Lung (tissue), 12 donors: ENCODE measurements around the gene CYP19A1. TPM values are rescaled to one million over a fixed set of nuclear protein-coding genes. Genes with fewer than 3 reads are reported as not detected.

Experiments
- ATAC-seq: fragments of 200-7000 bp; cut with Tn5 transposase; one replicate; pipeline ENCODE4 v1.9.1; 2020; ENCODE audit warnings: moderate number of reproducible peaks; ENCODE audit not compliant: insufficient read depth, low FRiP score
- DNase-seq, 3 donors: peaks; one replicate each; pipeline ENCODE4 v3.0.0-alpha.2; 2013 to 2017
- H3K27ac ChIP-seq, 2 donors: one replicate each; pipeline ENCODE4 v1.5.1; 2013; ENCODE audit warnings: mild to moderate bottlenecking in 2 of 2, moderate library complexity in 2 of 2, control low read depth in 1 of 2, inconsistent platforms in 1 of 2, low read depth in 1 of 2, low read length in 1 of 2
- H3K27me3 ChIP-seq, 3 donors: one replicate each; pipeline ENCODE4 v1.5.1; 2013; ENCODE audit warnings: low read length in 2 of 3; ENCODE audit not compliant: control insufficient read depth in 3 of 3, insufficient read depth in 3 of 3
- H3K36me3 ChIP-seq, 4 donors: one replicate each; pipeline ENCODE4 v1.5.1; 2013; ENCODE audit warnings: low read length in 4 of 4, mild to moderate bottlenecking in 1 of 4, moderate library complexity in 1 of 4; ENCODE audit not compliant: control insufficient read depth in 4 of 4, insufficient read depth in 4 of 4
- H3K4me1 ChIP-seq, 5 donors: one replicate each; pipeline ENCODE4 v1.5.1; 2013; ENCODE audit warnings: low read length in 5 of 5, mild to moderate bottlenecking in 2 of 5, moderate library complexity in 1 of 5; ENCODE audit not compliant: control insufficient read depth in 5 of 5, insufficient read depth in 5 of 5
- H3K4me3 ChIP-seq: one replicate; pipeline ENCODE4 v1.5.1; 2013; ENCODE audit warnings: mild to moderate bottlenecking, control low read depth, moderate library complexity
- H3K9ac ChIP-seq, 2 donors: one replicate each; pipeline ENCODE4 v1.5.1; 2013; ENCODE audit warnings: low read length in 2 of 2, control low read depth in 1 of 2; ENCODE audit not compliant: insufficient read depth in 1 of 2
- H3K9me3 ChIP-seq, 4 donors: one replicate each; pipeline ENCODE4 v1.5.1; 2013; ENCODE audit warnings: low read length in 3 of 4, mild to moderate bottlenecking in 1 of 4, moderate library complexity in 1 of 4; ENCODE audit not compliant: control insufficient read depth in 4 of 4, insufficient read depth in 3 of 4
- WGBS, 2 donors: extraction: QIAGEN DNeasy Blood & Tissue Kit; methylation state at CpG; one replicate each; pipeline ENCODE4 v1.1.7; 2013; 5-methylcytosine and 5-hydroxymethylcytosine counted together
- polyA plus RNA-seq, 2 donors: library from polyadenylated mRNA; stranded (reverse); fragments of 200-250 nt; gene quantifications; one replicate each; pipeline ENCODE4 v1.2.1, GENCODE V29; 2013
- total RNA-seq, 2 donors: library from RNA; depleted of rRNA in 1 of 2; stranded (reverse); fragments of >200 nt in 1 of 2; gene quantifications; one replicate each; pipeline ENCODE4 v1.2.1, GENCODE V29; 2014 to 2021
- TF ChIP-seq, protein P1 (sequence below): IDR thresholded peaks from 2 replicates; pipeline ENCODE4 v1.5.1; 2012; ENCODE audit warnings: mild to moderate bottlenecking; ENCODE audit errors: control extremely low read depth, extremely low read depth
- donor health status: control.
- donor health status: control.
- donor health status: Bipolar disorder and iron deficiency.
- donor health status: healthy.
- donor health status: DM: yes; HTN: yes; CAD: no.

Gene CYP19A1
- total and polyA plus RNA-seq, 4 donors: 0.37 to 9.6 (median 2.4) TPM

- TF ChIP-seq, protein P1, sequence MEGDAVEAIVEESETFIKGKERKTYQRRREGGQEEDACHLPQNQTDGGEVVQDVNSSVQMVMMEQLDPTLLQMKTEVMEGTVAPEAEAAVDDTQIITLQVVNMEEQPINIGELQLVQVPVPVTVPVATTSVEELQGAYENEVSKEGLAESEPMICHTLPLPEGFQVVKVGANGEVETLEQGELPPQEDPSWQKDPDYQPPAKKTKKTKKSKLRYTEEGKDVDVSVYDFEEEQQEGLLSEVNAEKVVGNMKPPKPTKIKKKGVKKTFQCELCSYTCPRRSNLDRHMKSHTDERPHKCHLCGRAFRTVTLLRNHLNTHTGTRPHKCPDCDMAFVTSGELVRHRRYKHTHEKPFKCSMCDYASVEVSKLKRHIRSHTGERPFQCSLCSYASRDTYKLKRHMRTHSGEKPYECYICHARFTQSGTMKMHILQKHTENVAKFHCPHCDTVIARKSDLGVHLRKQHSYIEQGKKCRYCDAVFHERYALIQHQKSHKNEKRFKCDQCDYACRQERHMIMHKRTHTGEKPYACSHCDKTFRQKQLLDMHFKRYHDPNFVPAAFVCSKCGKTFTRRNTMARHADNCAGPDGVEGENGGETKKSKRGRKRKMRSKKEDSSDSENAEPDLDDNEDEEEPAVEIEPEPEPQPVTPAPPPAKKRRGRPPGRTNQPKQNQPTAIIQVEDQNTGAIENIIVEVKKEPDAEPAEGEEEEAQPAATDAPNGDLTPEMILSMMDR: no peak
- DNase-seq (no peak), ATAC-seq (peak; percentile 66)
- no peak overlapping the region for H3K4me3 ChIP-seq
- H3K9me3 ChIP-seq: peaks cover 0 to 2% (median 0%) of the 10 kb centered on the region in 4 donors
- H3K36me3 ChIP-seq: no peaks in the 10 kb centered on the region
- H3K27me3 ChIP-seq: no peaks in the 10 kb centered on the region
- WGBS, 2 donors: 28 to 61% methylated on average over 3 of the region's 3 CpGs
- no peak overlapping the region for H3K9ac ChIP-seq
- no peaks in the 10 kb centered on the region for H3K4me1 ChIP-seq
- H3K27ac ChIP-seq: no peak overlapping the region
Observed at GRCh38 chr15:51223771-51224229, 114.6 kb downstream of the CYP19A1 start.

- no peak overlapping the region for H3K9ac ChIP-seq
- H3K4me1 ChIP-seq: no peaks in the 10 kb centered on the region
- H3K27me3 ChIP-seq: no peaks in the 10 kb centered on the region
- ATAC-seq: no peak
- TF ChIP-seq, protein P1: no peak
- WGBS, 2 donors: 67 to 78% methylated on average over 3 of the region's 3 CpGs
- H3K4me3 ChIP-seq: no peak overlapping the region
- no peak for DNase-seq
- peaks cover 0 to 2% (median 0%) of the 10 kb centered on the region in 4 donors for H3K9me3 ChIP-seq
- no peaks in the 10 kb centered on the region for H3K36me3 ChIP-seq
- H3K27ac ChIP-seq: no peak overlapping the region
Observed at GRCh38 chr15:51218299-51218938, 120.0 kb downstream of the CYP19A1 start.

GRCh38 chr15:51212909-51213308, 125.5 kb downstream of the CYP19A1 start:
- H3K9me3 ChIP-seq: no peaks in the 10 kb centered on the region
- H3K9ac ChIP-seq: no peak overlapping the region
- DNase-seq (no peak), ATAC-seq (no peak)
- H3K4me3 ChIP-seq: no peak overlapping the region
- TF ChIP-seq, protein P1: no peak
- no peak overlapping the region for H3K27ac ChIP-seq
- WGBS, 2 donors: 81 to 91% methylated on average over 2 of the region's 2 CpGs
- no peaks in the 10 kb centered on the region for H3K27me3 ChIP-seq
- H3K36me3 ChIP-seq: no peaks in the 10 kb centered on the region
- H3K4me1 ChIP-seq: no peaks in the 10 kb centered on the region

- 79 to 86% methylated on average over 5 of the region's 5 CpGs for WGBS, 2 donors
Observed at GRCh38 chr15:51212239-51212638, 126.2 kb downstream of the CYP19A1 start.

More at GRCh38 chr15:51212239-51212638, 126.2 kb downstream of the CYP19A1 start:
- H3K4me1 ChIP-seq: no peaks in the 10 kb centered on the region
- no peaks in the 10 kb centered on the region for H3K27me3 ChIP-seq
- H3K4me3 ChIP-seq: no peak overlapping the region
- TF ChIP-seq, protein P1: no peak
- no peak for ATAC-seq
- H3K27ac ChIP-seq: no peak overlapping the region
- H3K9ac ChIP-seq: no peak overlapping the region
- no peaks in the 10 kb centered on the region for H3K36me3 ChIP-seq
- H3K9me3 ChIP-seq: no peaks in the 10 kb centered on the region
- DNase-seq: no peak
